ENCODE results near the gene NT5C1A. TPM values are rescaled to one million over a fixed set of nuclear protein-coding genes. Genes with fewer than 3 reads are reported as not detected.

The NT5C1A gene
- total RNA-seq, 1 donor: not detected

DNA sequence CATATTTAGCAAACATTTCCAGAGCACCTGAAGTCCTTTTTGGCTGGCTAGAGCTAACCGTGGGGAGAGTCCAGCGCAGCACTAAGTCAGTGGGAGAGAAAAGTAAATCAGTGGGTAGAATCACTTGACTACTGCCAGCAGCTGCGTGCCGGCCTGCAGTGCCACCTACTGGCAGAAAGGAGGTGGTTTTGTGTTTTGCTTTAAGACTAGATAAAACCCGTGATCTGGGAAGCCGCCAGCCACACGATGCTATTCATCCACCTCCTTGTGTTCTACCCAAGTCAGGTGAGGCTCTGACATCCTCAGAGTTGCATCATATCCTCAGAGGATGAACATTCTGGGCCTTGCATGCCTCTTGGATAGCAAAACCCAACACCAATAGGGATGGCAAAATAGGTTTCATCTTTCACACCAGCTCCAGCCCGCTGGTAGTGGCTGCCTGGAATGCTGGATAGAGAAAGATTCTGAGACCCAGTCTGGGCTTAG lies 18.3 kb downstream of the NT5C1A start:
- TF ChIP-seq, protein P1, sequence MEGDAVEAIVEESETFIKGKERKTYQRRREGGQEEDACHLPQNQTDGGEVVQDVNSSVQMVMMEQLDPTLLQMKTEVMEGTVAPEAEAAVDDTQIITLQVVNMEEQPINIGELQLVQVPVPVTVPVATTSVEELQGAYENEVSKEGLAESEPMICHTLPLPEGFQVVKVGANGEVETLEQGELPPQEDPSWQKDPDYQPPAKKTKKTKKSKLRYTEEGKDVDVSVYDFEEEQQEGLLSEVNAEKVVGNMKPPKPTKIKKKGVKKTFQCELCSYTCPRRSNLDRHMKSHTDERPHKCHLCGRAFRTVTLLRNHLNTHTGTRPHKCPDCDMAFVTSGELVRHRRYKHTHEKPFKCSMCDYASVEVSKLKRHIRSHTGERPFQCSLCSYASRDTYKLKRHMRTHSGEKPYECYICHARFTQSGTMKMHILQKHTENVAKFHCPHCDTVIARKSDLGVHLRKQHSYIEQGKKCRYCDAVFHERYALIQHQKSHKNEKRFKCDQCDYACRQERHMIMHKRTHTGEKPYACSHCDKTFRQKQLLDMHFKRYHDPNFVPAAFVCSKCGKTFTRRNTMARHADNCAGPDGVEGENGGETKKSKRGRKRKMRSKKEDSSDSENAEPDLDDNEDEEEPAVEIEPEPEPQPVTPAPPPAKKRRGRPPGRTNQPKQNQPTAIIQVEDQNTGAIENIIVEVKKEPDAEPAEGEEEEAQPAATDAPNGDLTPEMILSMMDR (IDR thresholded peaks at IDR 0.05; ENCODE audit: extremely low read depth, low read depth, low read length): peak; percentile 91
- Histone ChIP-seq H3K4me3 (ENCODE audit: insufficient read depth, low read length) (peak overlapping the region; percentile 42), H3K4me1 (ENCODE audit: insufficient read depth, low read length) (peaks cover 27% of the 10 kb centered on the region), H3K9me3 (ENCODE audit: low read depth, low read length) (no peaks in the 10 kb centered on the region), H3K36me3 (ENCODE audit: insufficient read depth, low read length) (no peaks in the 10 kb centered on the region), H4K20me1 (ENCODE audit: insufficient read depth, low read length) (no peaks in the 10 kb centered on the region), H3K27me3 (ENCODE audit: insufficient read depth, low read length) (no peaks in the 10 kb centered on the region), H2AFZ (ENCODE audit: low read length) (peak overlapping the region; percentile 42), H3K79me2 (ENCODE audit: insufficient read depth, low read length) (no peaks in the 10 kb centered on the region), H3K27ac (ENCODE audit: low read depth, low read length) (no peak overlapping the region), H3K4me2 (ENCODE audit: insufficient read depth, low read length) (peak overlapping the region; percentile 53)
- DNase-seq (ENCODE audit: insufficient read length, low spot score, missing footprints): no peak

DNA sequence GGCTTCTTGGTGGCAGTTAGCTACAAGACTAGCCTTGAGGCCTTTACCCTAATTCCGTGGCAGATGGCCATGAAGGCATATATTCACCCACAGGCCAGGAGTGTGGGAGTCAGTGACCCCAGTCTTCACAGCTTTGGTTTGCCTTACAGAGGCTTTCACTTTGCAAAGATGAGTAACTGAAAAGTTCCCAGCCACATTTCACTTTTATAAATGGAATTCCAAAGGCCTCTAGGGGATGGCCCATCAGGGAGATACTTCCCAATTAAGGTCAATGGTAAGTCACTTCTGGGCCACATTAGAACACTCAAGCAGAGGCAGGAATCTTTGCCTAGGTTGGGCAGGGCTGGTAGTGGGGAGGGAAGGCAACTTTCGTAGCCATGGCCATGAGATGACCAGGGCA lies 19.4 kb downstream of the NT5C1A start:
- Histone ChIP-seq H3K4me1 (ENCODE audit: insufficient read depth, low read length) (peaks cover 23% of the 10 kb centered on the region), H4K20me1 (ENCODE audit: insufficient read depth, low read length) (no peaks in the 10 kb centered on the region), H3K27ac (ENCODE audit: low read depth, low read length) (peak overlapping the region; percentile 73), H3K4me3 (ENCODE audit: insufficient read depth, low read length) (no peak overlapping the region), H3K9me3 (ENCODE audit: low read depth, low read length) (no peaks in the 10 kb centered on the region), H2AFZ (ENCODE audit: low read length) (no peak overlapping the region), H3K4me2 (ENCODE audit: insufficient read depth, low read length) (peak overlapping the region; percentile 52), H3K79me2 (ENCODE audit: insufficient read depth, low read length) (no peaks in the 10 kb centered on the region), H3K27me3 (ENCODE audit: insufficient read depth, low read length) (no peaks in the 10 kb centered on the region), H3K36me3 (ENCODE audit: insufficient read depth, low read length) (no peaks in the 10 kb centered on the region)
- TF ChIP-seq, protein P1 (IDR thresholded peaks at IDR 0.05; ENCODE audit: extremely low read depth, low read depth, low read length): no peak
- DNase-seq (ENCODE audit: insufficient read length, low spot score, missing footprints): peak; percentile 80

GRCh38 chr1:39652105-39652504 lies 19.8 kb downstream of the NT5C1A start:
- TF ChIP-seq, protein P1 (IDR thresholded peaks at IDR 0.05; ENCODE audit: extremely low read depth, low read depth, low read length): no peak
- H3K27ac ChIP-seq (ENCODE audit: low read depth, low read length): peak overlapping the region; percentile 73
- peak; percentile 79 for DNase-seq (ENCODE audit: insufficient read length, low spot score, missing footprints)
- no peak overlapping the region for H2AFZ ChIP-seq (ENCODE audit: low read length)
- no peaks in the 10 kb centered on the region for H3K27me3 ChIP-seq (ENCODE audit: insufficient read depth, low read length)
- no peak overlapping the region for H3K4me3 ChIP-seq (ENCODE audit: insufficient read depth, low read length)
- H3K79me2 ChIP-seq (ENCODE audit: insufficient read depth, low read length): no peaks in the 10 kb centered on the region
- H3K4me1 ChIP-seq (ENCODE audit: insufficient read depth, low read length): peaks cover 22% of the 10 kb centered on the region
- H4K20me1 ChIP-seq (ENCODE audit: insufficient read depth, low read length): no peaks in the 10 kb centered on the region
- H3K4me2 ChIP-seq (ENCODE audit: insufficient read depth, low read length): peak overlapping the region; percentile 52
- no peaks in the 10 kb centered on the region for H3K36me3 ChIP-seq (ENCODE audit: insufficient read depth, low read length)
- H3K9me3 ChIP-seq (ENCODE audit: low read depth, low read length): no peaks in the 10 kb centered on the region

GRCh38 chr1:39650431-39650830 lies 21.5 kb downstream of the NT5C1A start:
- no peak for DNase-seq (ENCODE audit: insufficient read length, low spot score, missing footprints)
- H3K36me3 ChIP-seq (ENCODE audit: insufficient read depth, low read length): no peaks in the 10 kb centered on the region
- H4K20me1 ChIP-seq (ENCODE audit: insufficient read depth, low read length): no peaks in the 10 kb centered on the region
- no peak overlapping the region for H2AFZ ChIP-seq (ENCODE audit: low read length)
- no peaks in the 10 kb centered on the region for H3K9me3 ChIP-seq (ENCODE audit: low read depth, low read length)
- H3K79me2 ChIP-seq (ENCODE audit: insufficient read depth, low read length): no peaks in the 10 kb centered on the region
- peaks cover 33% of the 10 kb centered on the region for H3K4me1 ChIP-seq (ENCODE audit: insufficient read depth, low read length)
- no peak overlapping the region for H3K4me3 ChIP-seq (ENCODE audit: insufficient read depth, low read length)
- no peak overlapping the region for H3K27ac ChIP-seq (ENCODE audit: low read depth, low read length)
- no peaks in the 10 kb centered on the region for H3K27me3 ChIP-seq (ENCODE audit: insufficient read depth, low read length)
- no peak overlapping the region for H3K4me2 ChIP-seq (ENCODE audit: insufficient read depth, low read length)
- TF ChIP-seq, protein P1 (IDR thresholded peaks at IDR 0.05; ENCODE audit: extremely low read depth, low read depth, low read length): no peak

All from osteoblast (primary cell).